H1 (cell line): ENCODE measurements around the gene EPHB1. TPM values are rescaled to one million over a fixed set of nuclear protein-coding genes. Genes with fewer than 3 reads are reported as not detected.

Experiments
- BRCA1 ChIP-seq: IDR thresholded peaks from 2 replicates; pipeline ENCODE4 v1.6.1; 2012; ENCODE audit warnings: low read depth, low read length, improper control_type of control experiment
- CBX8 ChIP-seq: fragments of 300-800, 300-1000 bp; sonication (generic); IDR thresholded peaks from 2 replicates; pipeline ENCODE4 v1.7.1; 2016; ENCODE audit warnings: low read depth, low read length, borderline replicate concordance
- CHD1 ChIP-seq: IDR thresholded peaks from 2 replicates; pipeline ENCODE4 v1.6.1; 2012; ENCODE audit warnings: low read depth, low read length, improper control_type of control experiment
- FOSL1 ChIP-seq: IDR thresholded peaks from 2 replicates; pipeline ENCODE4 v1.6.1; 2011; ENCODE audit warnings: mild to moderate bottlenecking, low read depth, low read length, moderate library complexity; ENCODE audit not compliant: insufficient read depth
- YY1 ChIP-seq: IDR thresholded peaks from 2 replicates; pipeline ENCODE4 v1.6.1; 2011; ENCODE audit warnings: low read depth, mild to moderate bottlenecking, low read length
- polyA plus RNA-seq, 7 experiments: library from polyadenylated mRNA; depleted of rRNA in 3 of 7; stranded (reverse) in 5 of 7; unstranded in 2 of 7; fragments of >200 nt in 5 of 7; fragments of 200-250 nt in 2 of 7; gene quantifications; 1 replicate in 5 of 7; 2 replicates in 1 of 7; 4 replicates in 1 of 7; pipeline versions ENCODE4 v1.2.1 to v1.2.3, GENCODE V29; 2011 to 2013; ENCODE audit warnings: missing spikeins in 2 of 7, mixed read lengths in 2 of 7
- total RNA-seq: library from RNA; stranded (reverse); fragmentation: NEBNext Ultra II Directional; extraction: Animal tissue kit (Norgen Biotek cat#: 25700); gene quantifications from 2 replicates; pipeline ENCODE4 v1.2.1, GENCODE V29; 2021

EPHB1 gene
- total and polyA plus RNA-seq, 2 of the 8 experiments (the other 6 are each of a cell fraction or from before 2014, with no cell fraction given) = 3.5 to 5.9 TPM

- TF ChIP-seq FOSL1 = no peak
- TF ChIP-seq CHD1 = no peak
- no peak for TF ChIP-seq CBX8
- TF ChIP-seq BRCA1 = no peak
- no peak for TF ChIP-seq YY1
These were observed 238.7 kb downstream of the EPHB1 start (continued) for GRCh38 chr3:135033737-135034136.
